ENCODE measurements around the gene SFTPB.
"Not testable (repeated sequence)": the region's sequence is repeated elsewhere in the genome, so short reads cannot be mapped to it uniquely, and the experiment has no call there.

Gene SFTPB

DNA sequence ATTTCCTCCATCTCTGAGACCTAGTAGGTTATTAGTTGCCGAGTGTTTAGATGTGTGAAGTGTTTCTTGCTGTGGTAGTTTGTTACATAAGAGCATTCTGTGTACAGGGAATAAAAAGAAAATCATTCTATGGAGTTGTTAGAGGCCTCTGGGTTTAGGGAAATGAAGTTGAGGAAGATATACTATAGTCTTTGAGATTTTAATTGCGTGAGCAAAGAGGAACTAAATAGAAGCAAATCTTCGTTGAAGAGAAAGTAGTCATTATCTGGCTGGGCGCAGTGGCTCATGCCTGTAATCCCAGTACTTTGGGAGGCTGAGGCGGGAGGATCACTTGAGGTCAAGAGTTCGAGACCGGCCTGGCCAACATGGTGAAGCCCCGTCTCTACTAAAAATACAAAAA, 33.0 kb downstream of the SFTPB start:
- H3K9me3 ChIP-seq (ENCODE audit: control insufficient read depth, insufficient read depth, low read depth, low read length), result no peaks in the 10 kb centered on the region
- H3K27ac ChIP-seq (ENCODE audit: low read depth, low read length), result no peak overlapping the region
- no peaks in the 10 kb centered on the region for H3K4me1 ChIP-seq (ENCODE audit: control insufficient read depth, insufficient read depth, low read length)
- peaks cover 91% of the 10 kb centered on the region for H3K36me3 ChIP-seq (ENCODE audit: control insufficient read depth, insufficient read depth, low read length)
- H3K4me3 ChIP-seq (ENCODE audit: low read depth, low read length), result no peak overlapping the region
- H3K27me3 ChIP-seq (ENCODE audit: control insufficient read depth, insufficient read depth, low read length), result no peaks in the 10 kb centered on the region
- H3K9ac ChIP-seq (ENCODE audit: low read length), result no peak overlapping the region

DNA sequence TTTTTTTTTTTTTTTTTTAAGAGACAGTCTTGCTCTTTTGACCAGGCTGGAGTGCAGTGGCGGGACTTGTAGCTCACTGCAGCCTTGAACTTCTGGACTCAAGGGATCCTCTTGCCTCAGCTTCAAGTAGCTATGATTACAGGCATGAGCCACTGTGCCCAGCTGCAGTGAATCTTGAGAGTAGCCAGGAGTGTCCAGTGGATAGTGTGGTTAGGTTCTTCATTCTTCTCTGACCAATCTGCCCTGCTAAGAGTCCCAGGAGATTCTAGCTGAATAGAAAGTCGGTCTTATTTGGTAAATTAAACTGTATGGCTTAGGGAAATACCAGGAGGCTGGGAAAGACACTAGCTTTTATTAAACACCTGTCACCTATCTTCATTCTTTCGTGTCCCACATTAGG, 36.7 kb downstream of the SFTPB start:
- H3K36me3 ChIP-seq (ENCODE audit: control insufficient read depth, insufficient read depth, low read length), result peaks cover 91% of the 10 kb centered on the region
- H3K9ac ChIP-seq (ENCODE audit: low read length), result no peak overlapping the region
- H3K27ac ChIP-seq (ENCODE audit: low read depth, low read length), result no peak overlapping the region
- H3K9me3 ChIP-seq (ENCODE audit: control insufficient read depth, insufficient read depth, low read depth, low read length), result no peaks in the 10 kb centered on the region
- H3K4me1 ChIP-seq (ENCODE audit: control insufficient read depth, insufficient read depth, low read length), result no peaks in the 10 kb centered on the region
- H3K27me3 ChIP-seq (ENCODE audit: control insufficient read depth, insufficient read depth, low read length), result no peaks in the 10 kb centered on the region
- H3K4me3 ChIP-seq (ENCODE audit: low read depth, low read length), result no peak overlapping the region

DNA sequence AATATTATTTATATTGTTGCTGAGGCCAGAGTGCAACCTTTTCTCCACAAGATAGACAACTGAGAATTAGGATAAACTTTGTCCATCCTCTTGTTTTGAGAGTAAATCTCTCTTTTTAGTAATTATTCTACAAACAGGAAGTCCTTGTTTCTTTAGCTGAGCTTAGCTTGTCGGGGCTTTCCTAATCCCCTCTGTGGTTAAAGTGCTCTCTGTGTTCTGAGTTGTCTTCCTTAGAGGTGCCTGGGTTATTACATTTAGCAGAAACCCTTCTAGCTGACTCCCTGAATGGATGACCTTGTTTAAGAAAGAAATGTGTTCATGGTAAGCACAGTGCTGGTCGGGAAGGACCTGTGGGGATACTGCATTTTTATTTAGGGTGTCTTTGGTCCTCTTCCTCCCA, 39.3 kb downstream of the SFTPB start:
- Histone ChIP-seq H3K4me3 (ENCODE audit: low read depth, low read length) (no peak overlapping the region), H3K27ac (ENCODE audit: low read depth, low read length) (no peak overlapping the region), H3K4me1 (ENCODE audit: control insufficient read depth, insufficient read depth, low read length) (no peaks in the 10 kb centered on the region), H3K9ac (ENCODE audit: low read length) (no peak overlapping the region), H3K9me3 (ENCODE audit: control insufficient read depth, insufficient read depth, low read depth, low read length) (no peaks in the 10 kb centered on the region), H3K27me3 (ENCODE audit: control insufficient read depth, insufficient read depth, low read length) (no peaks in the 10 kb centered on the region), H3K36me3 (ENCODE audit: control insufficient read depth, insufficient read depth, low read length) (peaks cover 94% of the 10 kb centered on the region)

- Histone ChIP-seq H3K9ac (ENCODE audit: low read length) (no peak overlapping the region), H3K9me3 (ENCODE audit: control insufficient read depth, insufficient read depth, low read depth, low read length) (no peaks in the 10 kb centered on the region), H3K36me3 (ENCODE audit: control insufficient read depth, insufficient read depth, low read length) (peaks cover 91% of the 10 kb centered on the region), H3K4me1 (ENCODE audit: control insufficient read depth, insufficient read depth, low read length) (no peaks in the 10 kb centered on the region), H3K27me3 (ENCODE audit: control insufficient read depth, insufficient read depth, low read length) (no peaks in the 10 kb centered on the region), H3K27ac (ENCODE audit: low read depth, low read length) (no peak overlapping the region), H3K4me3 (ENCODE audit: low read depth, low read length) (no peak overlapping the region)
These were observed 44.0 kb downstream of the SFTPB start for GRCh38 chr2:85623991-85624390.

DNA sequence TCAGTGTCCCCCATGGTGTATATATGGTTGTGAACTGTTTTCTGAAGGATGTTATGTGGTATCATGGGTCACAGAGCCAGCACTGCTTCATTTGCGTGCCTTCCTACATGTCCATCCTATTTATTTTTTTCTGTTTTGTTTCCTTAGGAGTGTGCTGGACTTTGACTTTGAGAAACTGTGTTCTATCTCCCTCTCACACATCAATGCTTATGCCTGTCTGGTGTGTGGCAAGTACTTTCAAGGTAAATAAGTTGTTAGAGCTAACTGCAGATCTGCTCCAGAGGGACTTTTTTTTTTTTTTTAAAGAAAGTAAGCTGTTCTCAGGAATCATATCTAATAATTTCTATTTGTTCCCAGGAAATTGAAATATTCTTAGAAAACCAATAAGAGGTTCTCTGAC, 46.7 kb downstream of the SFTPB start:
- Histone ChIP-seq H3K9ac (ENCODE audit: low read length) (no peak overlapping the region), H3K4me1 (ENCODE audit: control insufficient read depth, insufficient read depth, low read length) (peaks cover 8% of the 10 kb centered on the region; the same call in 1 of the 2 replicates), H3K9me3 (ENCODE audit: control insufficient read depth, insufficient read depth, low read depth, low read length) (no peaks in the 10 kb centered on the region), H3K36me3 (ENCODE audit: control insufficient read depth, insufficient read depth, low read length) (peaks cover 76% of the 10 kb centered on the region), H3K27me3 (ENCODE audit: control insufficient read depth, insufficient read depth, low read length) (no peaks in the 10 kb centered on the region), H3K27ac (ENCODE audit: low read depth, low read length) (no peak overlapping the region), H3K4me3 (ENCODE audit: low read depth, low read length) (no peak overlapping the region)

GRCh38 chr2:85619617-85620016, 48.4 kb downstream of the SFTPB start:
- Histone ChIP-seq H3K4me1 (ENCODE audit: control insufficient read depth, insufficient read depth, low read length) (peaks cover 8% of the 10 kb centered on the region), H3K27me3 (ENCODE audit: control insufficient read depth, insufficient read depth, low read length) (no peaks in the 10 kb centered on the region), H3K9me3 (ENCODE audit: control insufficient read depth, insufficient read depth, low read depth, low read length) (no peaks in the 10 kb centered on the region), H3K4me3 (ENCODE audit: low read depth, low read length) (no peak overlapping the region), H3K9ac (ENCODE audit: low read length) (no peak overlapping the region), H3K36me3 (ENCODE audit: control insufficient read depth, insufficient read depth, low read length) (peaks cover 59% of the 10 kb centered on the region), H3K27ac (ENCODE audit: low read depth, low read length) (no peak overlapping the region)

- not testable (repeated sequence) for H3K27ac ChIP-seq (ENCODE audit: low read depth, low read length)
- peak overlapping the region; percentile 71; the same call in 1 of the 2 replicates for H3K4me3 ChIP-seq (ENCODE audit: low read depth, low read length)
- peak overlapping the region; percentile 95 for H3K9ac ChIP-seq (ENCODE audit: low read length)
These were observed 50.3 kb downstream of the SFTPB start for GRCh38 chr2:85617723-85618122.

DNA sequence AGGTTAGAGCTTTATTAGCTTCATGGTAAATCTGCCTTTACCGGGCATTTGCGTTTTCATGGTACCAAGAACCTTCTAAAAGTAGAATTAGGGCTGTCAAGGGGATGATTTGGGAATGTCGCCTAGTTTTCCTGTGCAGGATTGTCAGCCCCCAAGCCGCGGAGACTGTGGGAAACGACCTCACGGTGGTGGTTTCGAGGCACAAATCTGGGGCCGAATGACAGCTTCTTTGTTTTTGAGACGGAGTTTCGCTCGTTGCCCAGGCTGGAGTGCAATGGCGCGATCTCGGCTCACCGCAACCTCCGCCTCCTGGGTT, 52.6 kb downstream of the SFTPB start:
- Histone ChIP-seq H3K36me3 (ENCODE audit: control insufficient read depth, insufficient read depth, low read length) (peaks cover 23% of the 10 kb centered on the region), H3K9me3 (ENCODE audit: control insufficient read depth, insufficient read depth, low read depth, low read length) (no peaks in the 10 kb centered on the region), H3K4me1 (ENCODE audit: control insufficient read depth, insufficient read depth, low read length) (peaks cover 8% of the 10 kb centered on the region), H3K27me3 (ENCODE audit: control insufficient read depth, insufficient read depth, low read length) (no peaks in the 10 kb centered on the region), H3K27ac (ENCODE audit: low read depth, low read length) (no peak overlapping the region; the same call in 1 of the 2 replicates), H3K4me3 (ENCODE audit: low read depth, low read length) (peak overlapping the region; percentile 71), H3K9ac (ENCODE audit: low read length) (no peak overlapping the region)

More at GRCh38 chr2:85617723-85618122, 50.3 kb downstream of the SFTPB start:
- peaks cover 41% of the 10 kb centered on the region for H3K36me3 ChIP-seq (ENCODE audit: control insufficient read depth, insufficient read depth, low read length)
- not testable (repeated sequence) for H3K9me3 ChIP-seq (ENCODE audit: control insufficient read depth, insufficient read depth, low read depth, low read length); H3K4me1 ChIP-seq (ENCODE audit: control insufficient read depth, insufficient read depth, low read length); H3K27me3 ChIP-seq (ENCODE audit: control insufficient read depth, insufficient read depth, low read length)

DNA sequence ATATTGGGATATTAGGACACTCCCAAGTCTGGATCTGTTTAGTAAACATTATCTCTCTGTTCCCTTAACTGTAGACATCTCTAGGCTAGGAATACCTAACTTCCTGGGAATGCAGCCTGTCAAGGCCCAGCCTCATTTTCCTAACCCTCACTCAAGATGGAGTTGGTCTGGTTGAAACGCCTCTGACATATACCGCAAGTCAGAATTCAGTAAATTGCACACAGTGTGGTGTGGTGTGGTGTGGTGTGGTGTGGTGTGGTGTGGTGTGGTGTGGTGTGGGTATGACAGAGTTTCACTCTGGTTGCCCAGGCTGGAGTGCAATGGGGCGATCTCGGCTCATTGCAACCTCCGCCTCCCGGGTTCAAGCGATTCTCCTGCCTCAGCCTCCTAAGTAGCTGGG, 53.2 kb downstream of the SFTPB start:
- H3K27me3 ChIP-seq (ENCODE audit: control insufficient read depth, insufficient read depth, low read length); H3K4me3 ChIP-seq (ENCODE audit: low read depth, low read length); H3K4me1 ChIP-seq (ENCODE audit: control insufficient read depth, insufficient read depth, low read length); H3K9ac ChIP-seq (ENCODE audit: low read length); H3K9me3 ChIP-seq (ENCODE audit: control insufficient read depth, insufficient read depth, low read depth, low read length); H3K27ac ChIP-seq (ENCODE audit: low read depth, low read length): not testable (repeated sequence)
- H3K36me3 ChIP-seq (ENCODE audit: control insufficient read depth, insufficient read depth, low read length), result peaks cover 23% of the 10 kb centered on the region

DNA sequence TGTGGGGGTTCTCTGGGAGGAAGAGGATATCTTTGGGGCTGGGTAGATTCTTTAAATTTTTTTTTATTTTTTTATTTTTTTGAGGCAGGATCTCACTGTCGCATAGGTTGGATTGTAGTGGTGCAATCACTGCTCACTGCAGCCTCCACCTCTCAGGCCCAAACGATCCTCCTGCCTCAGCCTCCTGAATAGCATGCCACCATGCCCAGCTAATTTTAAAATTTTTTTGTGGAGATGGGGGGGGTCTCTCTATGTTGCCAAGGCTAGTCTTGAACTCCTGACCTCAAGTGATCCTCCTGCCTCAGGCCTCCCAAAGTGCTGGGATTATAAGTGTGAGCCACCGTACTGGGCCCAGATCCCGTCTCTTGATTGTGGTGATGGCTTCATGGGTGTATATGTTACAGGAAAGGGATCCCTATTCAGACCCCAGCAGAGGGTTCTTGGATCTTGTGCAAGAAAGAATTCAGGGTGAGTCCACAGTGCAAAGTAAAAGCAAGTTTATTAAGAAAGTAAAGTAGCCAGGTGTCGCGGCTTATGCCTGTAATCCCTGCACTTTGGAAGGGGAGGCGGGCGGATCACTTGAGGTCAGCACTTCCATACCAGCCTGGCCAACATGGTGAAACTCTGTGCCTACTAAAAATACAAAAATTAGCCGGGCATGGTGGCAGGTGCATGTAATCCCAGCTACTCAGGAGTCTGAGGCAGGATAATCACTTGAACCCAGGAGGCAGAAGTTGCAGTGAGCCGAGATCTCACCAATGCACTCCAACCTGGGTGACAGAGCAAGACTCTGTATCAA, 54.1 kb downstream of the SFTPB start:
- Histone ChIP-seq H3K9me3 (ENCODE audit: control insufficient read depth, insufficient read depth, low read depth, low read length) (no peaks in the 10 kb centered on the region), H3K4me1 (ENCODE audit: control insufficient read depth, insufficient read depth, low read length) (peaks cover 8% of the 10 kb centered on the region), H3K27me3 (ENCODE audit: control insufficient read depth, insufficient read depth, low read length) (no peaks in the 10 kb centered on the region), H3K36me3 (ENCODE audit: control insufficient read depth, insufficient read depth, low read length) (peaks cover 21% of the 10 kb centered on the region), H3K27ac (ENCODE audit: low read depth, low read length) (no peak overlapping the region), H3K9ac (ENCODE audit: low read length) (no peak overlapping the region), H3K4me3 (ENCODE audit: low read depth, low read length) (no peak overlapping the region)

DNA sequence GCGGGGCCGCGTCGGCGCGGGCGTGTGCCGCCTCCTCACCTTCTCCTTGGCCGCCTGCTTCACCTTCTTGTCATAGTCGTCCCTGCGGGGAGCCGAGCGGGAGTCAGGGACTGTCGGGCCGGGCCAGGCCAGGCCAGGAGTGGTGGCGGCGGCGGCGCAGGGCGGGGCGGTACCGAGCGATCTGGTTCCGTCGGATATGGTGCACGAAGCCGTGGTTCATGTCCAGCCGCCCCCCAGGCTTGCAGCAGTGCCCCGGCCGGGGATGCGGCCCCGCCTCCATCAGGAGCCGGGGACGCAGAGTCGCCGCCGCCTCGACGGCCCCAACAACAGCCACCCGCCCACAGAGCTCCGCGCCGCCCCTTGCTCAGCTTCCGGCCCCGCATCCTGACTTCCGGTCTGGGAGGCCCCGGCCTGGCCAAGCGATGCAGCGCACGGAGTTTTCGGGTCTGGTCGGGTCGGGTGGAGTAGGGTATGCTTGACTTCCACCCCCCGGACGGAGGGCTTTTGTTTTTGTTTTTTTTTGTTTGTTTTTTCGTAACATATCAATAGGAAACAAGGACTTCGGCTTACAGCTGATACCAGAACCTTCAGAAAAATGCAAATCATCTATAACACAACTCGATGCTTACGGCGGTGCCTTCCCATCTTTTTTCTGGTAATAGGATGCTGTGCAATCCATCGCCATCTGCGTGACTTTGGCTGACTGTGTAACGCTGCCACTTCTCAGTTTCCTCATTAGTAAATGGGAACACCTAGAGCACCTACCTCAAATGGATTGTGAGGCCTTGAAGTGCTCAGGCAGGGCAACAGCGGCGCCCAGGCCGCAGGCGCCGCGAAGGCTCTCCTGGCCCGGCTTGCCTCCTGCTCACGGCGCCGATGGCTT, 56.1 kb downstream of the SFTPB start, which contains the start of gene C2orf68:
C2orf68 (minus strand) TSS at position 362 of the 883 bp plus-strand sequence; CDS start at position 280, 82 bp downstream.
- Histone ChIP-seq H3K27ac (ENCODE audit: low read depth, low read length) (peak within 1 kb of the TSS; percentile 69), H3K27me3 (ENCODE audit: control insufficient read depth, insufficient read depth, low read length) (no peaks in the 10 kb centered on the region), H3K9ac (ENCODE audit: low read length) (peak within 1 kb of the TSS; percentile 92), H3K36me3 (ENCODE audit: control insufficient read depth, insufficient read depth, low read length) (peaks cover 32% of the 10 kb centered on the region), H3K4me1 (ENCODE audit: control insufficient read depth, insufficient read depth, low read length) (peaks cover 4% of the 10 kb centered on the region), H3K9me3 (ENCODE audit: control insufficient read depth, insufficient read depth, low read depth, low read length) (no peaks in the 10 kb centered on the region), H3K4me3 (ENCODE audit: low read depth, low read length) (peak within 1 kb of the TSS; percentile 100)

Data from HUES6 (cell line).